Left forelimb (tissue), 1 donor: ENCODE data around the gene THAP3.

Experiments
- DNase-seq: peaks from one replicate; pipeline ENCODE4 v3.0.0-alpha.2; 2018; ENCODE audit warnings: low spot score

Gene THAP3

GRCh38 chr1:6624710-6625583 lies at the start of gene THAP3:
Gene THAP3, plus strand, starts transcription at chr1:6624868. Its CDS starts 351 bp downstream, at chr1:6625219.
- peak; percentile 91 for DNase-seq

DNA sequence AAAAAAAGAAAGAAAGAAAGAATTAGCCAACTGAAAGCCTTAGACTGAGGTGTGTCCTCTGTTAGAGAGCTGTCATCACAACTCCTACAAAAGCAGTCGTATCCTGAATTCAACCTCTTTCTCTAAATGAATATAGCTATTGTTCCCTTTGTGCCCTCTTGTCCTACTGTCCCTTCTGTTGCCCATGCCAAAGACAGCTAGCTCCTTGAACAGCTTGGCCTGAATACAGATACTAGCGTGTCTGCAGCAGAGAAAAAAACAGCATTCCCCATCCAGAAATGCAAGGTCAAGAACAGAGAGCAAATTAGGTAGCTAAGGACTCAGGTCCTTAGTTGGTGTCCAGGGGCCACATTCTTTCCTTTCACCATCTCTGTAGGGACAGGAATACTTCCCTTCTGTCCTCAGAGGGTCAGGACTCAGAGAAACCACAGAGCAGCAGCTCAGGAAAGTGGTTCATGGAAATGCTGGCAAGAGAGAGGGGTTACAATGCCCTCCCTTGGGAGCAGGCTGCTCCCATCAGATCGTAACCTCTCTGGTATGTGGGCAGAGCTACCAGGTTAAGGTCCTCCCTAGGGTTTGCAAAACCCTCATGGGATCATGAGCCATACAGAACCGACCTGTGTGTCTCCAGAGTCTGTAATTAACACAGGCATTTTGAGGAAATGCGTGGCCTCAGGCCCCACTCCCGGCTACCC lies 46.7 kb upstream of the THAP3 start:
- DNase-seq: no peak

- no peak for DNase-seq
Measured at GRCh38 chr1:6578624-6579373, 45.9 kb upstream of the THAP3 start.

DNA sequence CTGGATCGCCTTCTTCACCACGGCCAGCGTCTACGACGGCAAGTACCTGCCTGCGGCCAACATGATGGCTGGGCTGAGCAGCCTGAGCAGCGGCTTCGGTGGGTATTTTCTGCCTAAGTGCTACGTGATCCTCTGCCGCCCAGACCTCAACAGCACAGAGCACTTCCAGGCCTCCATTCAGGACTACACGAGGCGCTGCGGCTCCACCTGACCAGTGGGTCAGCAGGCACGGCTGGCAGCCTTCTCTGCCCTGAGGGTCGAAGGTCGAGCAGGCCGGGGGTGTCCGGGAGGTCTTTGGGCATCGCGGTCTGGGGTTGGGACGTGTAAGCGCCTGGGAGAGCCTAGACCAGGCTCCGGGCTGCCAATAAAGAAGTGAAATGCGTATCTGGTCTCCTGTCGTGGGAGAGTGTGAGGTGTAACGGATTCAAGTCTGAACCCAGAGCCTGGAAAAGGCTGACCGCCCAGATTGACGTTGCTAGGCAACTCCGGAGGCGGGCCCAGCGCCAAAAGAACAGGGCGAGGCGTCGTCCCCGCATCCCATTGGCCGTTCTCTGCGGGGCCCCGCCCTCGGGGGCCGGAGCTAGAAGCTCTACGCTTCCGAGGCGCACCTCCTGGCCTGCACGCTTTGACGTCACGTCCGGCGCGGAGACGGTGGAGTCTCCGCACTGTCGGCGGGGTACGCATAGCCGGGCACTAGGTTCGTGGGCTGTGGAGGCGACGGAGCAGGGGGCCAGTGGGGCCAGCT lies 45.1 kb upstream of the THAP3 start, which contains the start of gene ZBTB48:
Gene ZBTB48, plus strand, starts transcription at position 621 of the 745 bp plus-strand sequence. CDS start 616 bp downstream, outside the sequence.
- DNase-seq: peak; percentile 100

GRCh38 chr1:6580119-6580592 lies 44.5 kb upstream of the THAP3 start:
- no peak for DNase-seq

DNA sequence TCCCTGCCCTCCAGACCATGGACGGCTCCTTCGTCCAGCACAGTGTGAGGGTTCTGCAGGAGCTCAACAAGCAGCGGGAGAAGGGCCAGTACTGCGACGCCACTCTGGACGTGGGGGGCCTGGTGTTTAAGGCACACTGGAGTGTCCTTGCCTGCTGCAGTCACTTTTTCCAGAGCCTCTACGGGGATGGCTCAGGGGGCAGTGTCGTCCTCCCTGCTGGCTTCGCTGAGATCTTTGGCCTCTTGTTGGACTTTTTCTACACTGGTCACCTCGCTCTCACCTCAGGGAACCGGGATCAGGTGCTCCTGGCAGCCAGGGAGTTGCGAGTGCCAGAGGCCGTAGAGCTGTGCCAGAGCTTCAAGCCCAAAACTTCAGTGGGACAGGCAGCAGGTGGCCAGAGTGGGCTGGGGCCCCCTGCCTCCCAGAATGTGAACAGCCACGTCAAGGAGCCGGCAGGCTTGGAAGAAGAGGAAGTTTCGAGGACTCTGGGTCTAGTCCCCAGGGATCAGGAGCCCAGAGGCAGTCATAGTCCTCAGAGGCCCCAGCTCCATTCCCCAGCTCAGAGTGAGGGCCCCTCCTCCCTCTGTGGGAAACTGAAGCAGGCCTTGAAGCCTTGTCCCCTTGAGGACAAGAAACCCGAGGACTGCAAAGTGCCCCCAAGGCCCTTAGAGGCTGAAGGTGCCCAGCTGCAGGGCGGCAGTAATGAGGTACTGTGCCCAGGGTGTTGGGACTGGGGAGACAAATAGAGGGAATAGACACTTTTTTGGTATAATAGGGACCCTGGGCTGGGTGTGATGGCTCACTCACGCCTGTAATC lies 43.9 kb upstream of the THAP3 start:
- no peak for DNase-seq

DNA sequence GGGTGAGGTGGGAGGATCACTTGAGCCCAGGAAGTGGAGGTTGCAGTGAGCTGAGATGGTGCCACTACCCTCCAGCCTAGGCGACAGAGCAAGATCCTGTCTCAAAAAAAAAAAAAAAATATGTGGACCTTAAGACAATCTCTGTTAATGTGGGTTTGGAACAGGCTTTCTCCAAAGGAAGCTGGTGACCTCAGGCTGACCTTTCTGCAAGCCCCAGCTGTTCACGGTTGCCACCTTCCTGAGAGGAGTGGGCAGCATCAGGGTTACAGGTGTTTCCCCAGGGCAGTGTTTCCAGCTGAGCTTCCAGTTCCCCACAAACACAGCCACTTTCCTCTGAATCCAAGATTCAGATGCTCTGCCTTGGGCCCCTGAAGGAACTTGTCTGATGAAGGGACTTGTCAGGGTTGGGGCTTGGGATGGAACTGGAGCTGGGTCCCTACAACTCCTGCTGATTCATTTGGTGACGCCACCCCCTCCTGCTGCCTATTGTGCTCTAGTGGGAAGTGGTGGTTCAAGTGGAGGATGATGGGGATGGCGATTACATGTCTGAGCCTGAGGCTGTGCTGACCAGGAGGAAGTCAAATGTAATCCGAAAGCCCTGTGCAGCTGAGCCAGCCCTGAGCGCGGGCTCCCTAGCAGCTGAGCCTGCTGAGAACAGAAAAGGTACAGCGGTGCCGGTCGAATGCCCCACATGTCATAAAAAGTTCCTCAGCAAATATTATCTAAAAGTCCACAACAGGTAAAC lies 42.9 kb upstream of the THAP3 start:
- DNase-seq: no peak

DNA sequence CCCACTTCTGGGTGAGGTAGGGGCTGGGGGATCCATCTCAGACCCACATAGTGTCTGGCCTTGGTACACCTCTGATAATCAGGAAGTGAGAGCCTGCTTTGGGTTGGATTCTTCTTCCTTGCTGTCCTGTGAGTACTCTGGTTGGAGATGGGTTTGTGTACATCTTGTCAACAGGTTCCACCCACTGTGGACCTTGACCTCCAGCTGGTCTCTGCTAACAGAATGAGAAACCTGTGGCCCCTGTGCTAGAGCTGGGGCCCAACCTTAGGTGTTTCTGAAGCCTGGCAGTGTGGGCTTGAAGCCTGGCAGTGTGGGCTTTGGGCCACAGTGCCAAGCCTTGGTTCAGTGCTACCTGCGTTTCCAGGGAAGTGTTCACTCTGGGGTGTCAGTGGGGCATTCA lies 42.3 kb upstream of the THAP3 start:
- no peak for DNase-seq

DNA sequence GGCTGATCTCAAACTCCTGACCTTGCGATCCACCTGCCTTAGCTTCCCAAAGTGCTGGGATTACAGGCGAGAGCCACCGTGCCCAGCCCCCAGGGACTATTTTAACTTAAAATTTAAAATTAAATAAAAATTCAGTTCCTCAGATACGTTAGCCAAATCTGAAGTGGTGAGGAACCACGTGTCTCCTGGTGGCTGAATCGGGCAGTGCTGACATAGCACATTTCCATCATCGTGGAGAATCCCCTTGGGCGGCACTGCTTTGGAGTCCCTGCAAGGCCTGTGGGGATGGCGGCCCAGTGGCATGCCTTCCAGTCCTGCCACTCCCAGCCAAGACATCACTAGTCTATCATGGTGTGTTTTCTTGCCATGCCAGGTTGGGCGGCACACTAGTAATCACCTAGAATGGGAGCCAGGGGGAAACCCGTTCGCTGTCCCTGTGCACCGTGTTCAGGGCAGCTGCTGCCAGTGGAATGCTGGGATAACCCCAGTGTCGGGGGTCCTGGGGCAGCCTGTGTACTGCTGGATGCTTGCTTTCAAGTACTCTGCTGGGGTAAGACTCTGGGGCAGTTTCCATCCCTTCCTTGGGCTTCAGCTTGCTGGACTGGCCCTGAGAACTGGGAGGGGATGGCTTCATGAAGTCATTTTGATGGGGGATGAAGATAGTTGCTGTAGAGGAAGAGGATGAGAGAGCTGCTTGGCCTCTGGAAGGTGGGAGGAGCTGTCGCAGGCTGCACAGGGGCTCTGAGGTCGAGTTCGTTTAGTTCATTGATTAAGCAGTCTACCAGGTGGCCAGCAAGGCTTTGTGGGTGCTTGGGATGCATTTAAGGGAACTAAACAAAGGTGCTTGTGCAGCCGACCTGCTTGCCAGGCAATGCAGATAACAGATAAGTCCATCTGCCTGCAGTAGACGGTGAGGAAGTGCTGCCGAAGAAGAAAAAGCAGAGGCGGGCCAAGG lies 40.3 kb upstream of the THAP3 start:
- DNase-seq: no peak

DNA sequence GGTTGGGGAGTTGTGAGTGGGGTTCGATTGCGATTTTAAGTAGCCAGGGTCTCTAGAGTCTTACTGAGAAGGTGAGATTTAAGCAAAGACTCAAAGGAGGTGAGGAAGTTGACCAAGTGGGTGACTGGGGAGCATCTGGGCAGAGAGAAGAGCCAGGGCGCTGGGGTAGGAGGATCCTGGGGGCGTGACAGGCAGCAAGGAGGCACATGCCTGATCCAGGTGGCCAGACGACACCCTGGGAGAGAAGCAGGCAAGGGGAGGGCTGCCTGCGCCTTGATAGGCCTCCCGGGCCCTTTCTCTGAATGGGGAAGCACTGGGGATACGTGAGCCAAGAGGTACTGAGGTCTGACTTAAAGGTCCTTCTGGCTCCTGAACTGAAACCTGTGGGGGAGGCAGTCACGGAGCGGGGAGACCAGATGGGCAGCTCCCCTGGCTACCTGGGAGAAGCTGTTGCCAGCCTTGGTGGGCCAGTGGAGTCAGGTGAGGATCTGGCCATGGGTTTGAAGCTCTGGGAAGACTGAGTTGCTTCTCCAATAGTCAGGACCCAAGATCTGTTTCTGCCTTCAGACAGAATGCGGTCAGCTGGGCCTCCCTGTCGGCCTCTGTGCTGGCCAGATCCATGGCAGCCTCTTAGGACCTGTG lies 39.5 kb upstream of the THAP3 start:
- no peak for DNase-seq

DNA sequence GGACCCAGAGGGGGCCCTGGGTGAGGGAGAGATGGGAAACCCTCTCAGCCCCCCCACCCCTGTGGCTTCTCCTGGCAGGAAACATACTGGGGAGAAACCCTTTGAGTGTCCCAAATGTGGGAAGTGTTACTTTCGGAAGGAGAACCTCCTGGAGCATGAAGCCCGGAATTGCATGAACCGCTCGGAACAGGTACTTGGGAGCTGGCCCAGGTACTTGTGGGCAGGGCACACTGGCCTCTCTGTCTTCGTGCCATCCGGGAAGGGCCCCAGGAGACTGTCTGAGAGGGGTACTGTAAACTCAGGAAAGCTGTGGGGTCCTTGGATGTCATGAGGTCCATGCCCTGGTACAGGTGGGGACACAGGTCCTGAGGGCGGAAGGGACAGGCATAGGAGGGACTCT lies 38.8 kb upstream of the THAP3 start:
- no peak for DNase-seq

DNA sequence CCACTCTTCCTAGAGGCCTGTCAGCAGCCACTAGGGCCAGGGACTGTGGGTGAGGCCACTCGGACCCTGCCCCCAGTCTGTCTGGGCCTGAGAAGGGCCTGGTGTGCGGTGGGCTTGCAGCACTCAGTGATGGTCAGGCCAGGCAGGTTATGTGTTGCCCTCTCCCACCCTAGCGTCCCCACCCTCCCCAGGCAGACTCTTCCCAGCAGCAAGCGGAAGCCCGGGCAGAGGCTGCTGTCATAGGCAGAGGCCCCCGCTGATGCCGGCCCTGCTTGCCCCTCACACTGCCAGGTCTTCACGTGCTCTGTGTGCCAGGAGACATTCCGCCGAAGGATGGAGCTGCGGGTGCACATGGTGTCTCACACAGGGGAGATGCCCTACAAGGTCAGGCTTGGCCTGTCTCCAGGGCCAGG lies 38.3 kb upstream of the THAP3 start:
- no peak for DNase-seq

DNA sequence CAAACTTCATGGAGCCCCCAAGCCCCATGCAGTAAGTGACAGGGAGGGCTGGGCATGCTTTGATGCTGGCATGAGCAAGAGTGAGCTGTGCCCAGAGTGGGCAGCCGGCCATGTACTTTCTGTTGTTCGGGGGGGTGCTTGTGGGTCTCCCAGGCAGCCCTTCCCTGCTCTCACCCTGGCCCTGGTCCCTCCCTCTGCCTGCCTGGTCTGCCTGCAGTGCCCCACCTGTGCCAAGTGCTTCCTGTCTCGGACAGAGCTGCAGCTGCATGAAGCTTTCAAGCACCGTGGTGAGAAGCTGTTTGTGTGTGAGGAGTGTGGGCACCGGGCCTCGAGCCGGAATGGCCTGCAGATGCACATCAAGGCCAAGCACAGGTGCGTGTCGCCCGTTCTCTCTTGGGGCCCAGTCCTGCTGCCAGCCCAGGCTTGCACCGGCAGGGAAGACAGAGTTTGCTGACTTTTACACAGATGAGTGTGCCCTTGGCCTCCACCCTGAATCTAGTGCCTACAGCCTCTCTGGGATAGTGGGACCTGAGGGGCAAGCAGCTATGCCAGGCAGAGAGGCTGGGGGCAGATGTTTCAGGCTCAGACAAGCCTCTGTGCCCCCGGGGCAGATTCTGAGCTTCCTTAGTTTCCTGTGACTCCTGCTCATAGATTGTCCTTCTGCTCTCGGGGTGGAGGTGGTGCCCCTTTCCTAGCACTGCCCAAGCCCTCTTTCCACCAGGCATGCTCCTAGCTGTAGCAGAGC lies 37.2 kb upstream of the THAP3 start:
- no peak for DNase-seq

- no peak for DNase-seq
Measured at GRCh38 chr1:6588128-6588892, 36.4 kb upstream of the THAP3 start.

GRCh38 chr1:6588893-6589520 lies 35.7 kb upstream of the THAP3 start:
- no peak for DNase-seq

- no peak for DNase-seq
Measured at GRCh38 chr1:6590046-6590445, 34.6 kb upstream of the THAP3 start.
